Kasumi-1 (cell line): Measurements from ENCODE around the gene LRRC10.
"Not testable (repeated sequence)": the region's sequence is repeated elsewhere in the genome, so short reads cannot be mapped to it uniquely, and the experiment has no call there.

Experiments
- DNase-seq, 2 experiments: peaks; one replicate each; lab custom pipeline; 2025; lab: John Stamatoyannopoulos, UW

Gene LRRC10

DNA sequence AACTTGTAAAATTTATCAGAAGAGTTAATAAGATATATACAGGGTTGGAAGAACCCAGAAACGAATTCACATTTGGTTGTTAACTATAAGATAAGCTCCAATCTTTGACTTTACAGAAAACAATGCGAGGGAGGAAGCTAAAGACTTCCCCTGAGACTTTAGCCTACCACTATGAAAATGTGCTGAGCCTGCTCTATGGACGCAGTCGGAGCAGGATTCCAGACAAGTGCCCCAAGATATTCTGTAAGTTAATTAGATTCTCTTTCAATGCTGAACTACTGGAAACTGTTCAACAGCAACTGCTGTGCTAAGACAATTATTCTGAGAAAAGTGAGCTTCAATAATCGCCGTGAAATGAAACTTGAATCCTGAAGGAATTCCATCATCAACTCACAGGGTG, 8.3 kb upstream of the LRRC10 start:
- no peak for DNase-seq

GRCh38 chr12:69616025-69616424, 5.3 kb upstream of the LRRC10 start:
- DNase-seq = no peak

DNA sequence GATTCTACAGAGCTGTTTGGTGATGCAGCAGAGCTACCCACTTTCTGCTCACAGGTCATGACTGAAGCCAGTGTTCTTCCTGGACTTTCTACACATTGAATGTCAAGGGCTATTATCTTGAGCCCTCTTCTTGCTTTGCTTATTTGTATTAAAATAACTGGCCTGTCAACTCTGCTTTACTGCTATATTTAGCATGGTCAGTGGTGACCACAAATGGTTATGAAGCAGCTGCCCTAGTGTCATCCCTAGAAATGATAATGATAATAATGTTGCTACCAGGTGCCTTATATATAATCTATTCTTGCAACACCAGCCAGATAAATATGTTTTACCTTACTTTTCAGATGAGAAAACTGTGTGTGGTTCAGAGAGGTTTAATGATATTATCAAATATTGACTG, 2.6 kb upstream of the LRRC10 start:
- DNase-seq = no peak

DNA sequence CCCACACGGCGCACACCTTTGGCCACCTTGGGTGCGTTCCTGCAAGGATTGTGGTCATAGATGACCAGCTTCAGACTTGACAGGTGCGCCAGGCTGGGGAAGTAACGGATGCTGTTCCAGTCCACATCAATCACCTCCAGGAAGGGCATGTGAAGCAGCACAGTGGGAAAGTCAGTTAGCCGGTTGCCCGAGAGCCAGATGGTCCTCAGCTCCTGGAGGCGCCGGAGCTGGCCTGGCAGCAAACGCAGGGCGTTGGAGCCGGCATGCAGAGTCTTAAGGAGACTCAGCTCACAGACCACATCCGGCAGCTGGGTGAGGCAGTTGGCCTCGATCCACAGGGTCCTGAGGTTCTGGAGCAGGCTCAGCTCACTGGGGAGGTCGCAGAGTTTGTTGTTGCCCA, 581 bp downstream of the LRRC10 start:
- DNase-seq = peak; percentile 11 to 17

DNA sequence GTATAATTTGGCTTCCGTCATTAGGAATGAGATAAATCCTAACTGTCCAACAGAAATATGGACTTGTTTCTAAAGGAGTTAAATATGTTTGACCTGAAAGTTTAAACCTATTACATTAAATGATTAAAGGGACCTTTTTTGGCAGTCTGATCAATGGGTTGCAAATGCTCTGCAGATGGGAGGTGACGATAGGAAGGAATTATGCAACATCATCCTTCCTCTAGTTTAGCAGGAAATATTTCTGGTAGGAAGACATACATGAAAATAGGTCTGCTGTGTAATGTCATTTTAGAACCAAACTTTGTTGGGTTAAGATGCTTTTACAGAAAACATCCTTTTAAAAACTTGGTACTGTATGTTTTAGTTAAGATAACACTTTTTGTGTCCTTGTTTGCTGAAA, 2.6 kb downstream of the LRRC10 start:
- peak in 1 of 2 experiments; percentile 12 for DNase-seq

- DNase-seq = not testable (repeated sequence)
Observed at GRCh38 chr12:69604275-69604674, 6.4 kb downstream of the LRRC10 start.

- not testable (repeated sequence) for DNase-seq
Observed at GRCh38 chr12:69603556-69603955, 7.2 kb downstream of the LRRC10 start.

DNA sequence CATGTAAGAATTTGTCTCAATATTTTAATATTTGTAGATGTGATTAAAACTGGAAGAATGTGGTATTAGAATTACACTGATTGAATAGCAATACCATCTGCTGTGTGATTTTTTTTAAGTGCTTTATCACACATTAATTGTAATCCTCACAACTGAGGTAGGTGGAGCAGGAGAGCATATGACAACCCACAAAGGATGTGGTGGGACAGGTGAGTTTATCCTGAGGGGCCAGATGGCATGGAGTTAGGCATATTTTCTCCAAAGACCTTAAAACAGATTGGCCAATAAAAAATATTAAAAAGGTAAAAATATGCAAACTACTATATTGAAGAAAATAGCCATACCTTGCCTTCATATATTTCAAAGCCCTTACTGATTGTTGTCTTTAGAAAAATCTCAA, 7.8 kb downstream of the LRRC10 start:
- no peak for DNase-seq

DNA sequence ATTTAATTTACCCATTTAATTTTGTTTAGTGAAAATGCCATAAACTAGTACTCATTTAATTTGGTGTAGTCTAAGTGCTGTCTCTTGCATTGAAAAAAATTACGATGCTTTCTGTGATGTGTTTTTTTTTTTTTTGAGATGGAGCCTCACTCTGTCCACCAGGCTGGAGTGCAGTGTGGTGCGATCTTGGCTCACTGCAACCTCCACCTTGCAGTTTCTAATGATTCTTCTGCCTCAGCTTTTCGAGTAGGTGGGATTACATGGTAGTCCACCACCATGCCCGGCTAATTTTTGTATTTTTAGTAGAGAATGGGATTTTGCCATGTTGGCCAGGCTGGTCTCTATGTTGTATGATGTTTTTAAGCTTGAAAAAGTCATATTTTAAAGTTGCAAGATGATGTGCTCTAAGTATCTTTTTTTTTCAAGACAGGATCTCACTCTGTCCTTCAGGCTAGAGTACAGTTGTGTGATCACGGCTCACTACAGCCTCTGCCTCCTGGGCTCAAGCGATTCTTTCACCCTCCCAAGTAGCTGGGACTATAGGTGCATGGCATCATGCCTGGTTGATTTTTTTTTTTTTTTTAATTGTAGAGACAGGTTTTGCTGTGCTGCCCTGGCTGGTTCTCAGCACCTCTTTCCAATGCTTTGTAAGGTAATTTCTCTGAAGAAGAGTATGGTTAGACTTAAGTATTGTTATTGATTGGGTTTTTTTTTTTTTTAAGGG, 8.6 kb downstream of the LRRC10 start:
- no peak for DNase-seq

GRCh38 chr12:69600804-69601203, 9.9 kb downstream of the LRRC10 start:
- no peak for DNase-seq

GRCh38 chr12:69598174-69598753, 12.4 kb downstream of the LRRC10 start:
- DNase-seq = no peak

DNA sequence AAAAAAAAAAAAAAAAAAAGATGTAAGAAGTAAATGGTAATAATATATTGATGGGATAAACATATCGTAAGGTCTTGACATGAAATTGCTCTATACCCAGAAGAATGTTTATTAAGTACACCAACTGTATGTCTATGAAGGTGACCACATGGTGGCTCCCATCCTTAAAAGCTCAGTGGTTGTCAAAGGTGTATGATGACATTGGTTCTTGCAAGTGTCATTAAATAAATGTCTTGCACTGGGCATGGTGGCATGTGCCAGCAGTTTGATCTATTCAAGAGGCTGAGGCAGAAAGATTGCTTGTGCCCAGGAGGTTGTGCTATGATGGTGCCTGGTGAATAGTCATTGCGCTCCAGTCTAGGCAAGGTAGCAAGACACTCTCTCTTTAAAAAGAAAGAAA, 15.0 kb downstream of the LRRC10 start:
- no peak for DNase-seq

- DNase-seq = no peak
Observed at GRCh38 chr12:69589082-69589481, 21.6 kb downstream of the LRRC10 start.

DNA sequence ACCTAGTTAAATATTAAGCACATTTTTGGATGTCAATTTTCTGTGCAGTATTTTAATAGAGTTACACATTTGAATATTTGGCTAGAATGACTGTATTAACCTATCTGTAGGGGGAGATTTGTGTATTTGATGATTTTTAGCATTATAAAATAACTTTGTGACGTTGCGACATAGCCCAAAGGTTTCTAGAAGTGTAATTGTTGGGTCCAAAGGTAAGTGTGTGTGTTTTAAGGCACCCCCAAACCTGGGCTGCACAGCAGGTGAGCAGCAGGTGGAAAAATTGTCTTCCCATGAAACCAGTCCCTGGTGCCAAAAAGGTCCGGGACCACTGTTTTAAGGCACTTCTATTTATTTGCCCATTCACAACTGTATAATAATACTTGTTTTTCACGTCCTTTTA, 22.2 kb downstream of the LRRC10 start:
- DNase-seq = no peak

DNA sequence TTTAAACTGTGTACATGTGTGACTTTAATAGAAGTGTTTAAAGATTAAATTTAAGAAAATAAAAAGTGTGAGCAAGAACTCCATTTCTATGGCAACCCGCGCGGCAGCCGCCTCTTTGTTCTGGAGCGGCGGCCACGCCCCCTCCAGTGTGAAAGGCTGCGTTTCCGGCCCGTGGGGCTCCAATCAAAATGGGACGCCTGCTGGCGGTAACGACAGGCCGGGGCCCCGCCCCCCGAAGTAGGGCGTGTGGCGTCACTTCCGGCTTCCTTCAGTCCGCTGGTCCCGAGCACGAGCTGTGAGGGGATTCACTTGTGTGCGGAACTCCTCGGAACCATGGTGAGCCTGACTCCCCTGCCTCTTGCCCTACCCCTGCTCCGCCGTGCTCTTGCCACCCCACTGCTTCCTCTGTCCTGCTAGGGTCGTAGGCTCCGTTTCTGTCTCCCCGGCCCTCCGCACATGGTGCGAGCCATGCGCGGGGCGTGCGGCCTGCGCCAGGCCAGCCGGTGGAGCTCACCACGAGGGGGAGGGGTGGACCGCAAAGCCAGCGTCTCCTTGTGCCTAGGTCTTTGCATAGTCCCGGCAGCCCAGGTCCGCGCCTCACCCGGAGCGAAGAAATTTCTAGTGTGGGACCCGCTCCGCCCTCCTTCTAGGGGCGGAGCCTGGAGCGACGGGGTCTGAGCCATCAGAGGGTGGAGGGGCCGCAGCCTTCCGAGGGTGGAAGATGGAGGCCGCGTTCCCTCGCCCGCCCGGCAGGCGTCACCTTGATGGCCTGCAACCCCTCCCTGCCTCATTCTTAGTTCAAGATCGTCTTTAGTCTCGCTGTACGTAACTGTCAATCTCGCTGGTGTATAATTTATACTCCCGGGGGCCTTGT, 25.3 kb downstream of the LRRC10 start, which contains the start of gene CCT2:
TSS of gene CCT2 (plus strand) at position 271 of the 874 bp plus-strand sequence. CDS start at position 334, 63 bp downstream.
- peak; percentile 93 for DNase-seq

DNA sequence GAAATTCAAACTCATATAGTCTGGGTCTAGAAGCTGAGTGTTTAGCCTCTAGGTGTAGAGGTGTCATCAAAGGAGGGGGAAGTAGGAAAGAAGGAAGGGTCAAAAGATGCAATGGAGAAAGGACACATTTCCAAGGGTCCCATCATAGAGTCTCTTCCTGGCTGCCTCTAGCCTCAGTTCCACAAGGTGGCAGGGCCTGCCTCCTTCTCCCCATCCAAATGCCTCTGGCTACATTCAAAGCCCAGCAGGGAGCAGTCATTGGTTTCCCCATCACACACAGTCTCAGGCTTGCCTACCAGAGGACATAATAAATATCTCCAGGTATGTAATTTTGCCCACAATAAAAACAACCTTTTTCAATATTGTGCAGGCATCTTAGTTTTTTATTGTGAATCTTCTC, 27.5 kb downstream of the LRRC10 start:
- peak; percentile 51 to 56 for DNase-seq

DNA sequence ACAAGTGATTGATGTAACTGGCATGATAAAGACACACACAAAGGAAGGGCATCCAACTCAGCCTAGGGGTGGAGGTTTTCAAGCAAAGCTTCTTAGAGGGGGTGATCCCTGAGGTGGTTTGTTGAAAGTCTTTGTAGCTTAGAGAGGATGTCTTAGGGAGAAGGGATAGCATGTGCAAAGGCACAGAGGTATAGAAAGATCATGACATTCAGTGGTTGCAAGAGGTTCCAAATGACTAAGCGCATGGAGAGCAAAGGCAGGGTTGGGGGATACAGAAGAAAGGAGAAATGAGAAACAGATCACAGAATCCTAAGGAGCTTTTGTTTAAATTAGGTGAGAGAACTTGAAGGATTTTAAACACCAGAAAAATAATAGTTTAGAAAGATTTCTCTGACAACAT, 30.6 kb downstream of the LRRC10 start:
- no peak for DNase-seq

DNA sequence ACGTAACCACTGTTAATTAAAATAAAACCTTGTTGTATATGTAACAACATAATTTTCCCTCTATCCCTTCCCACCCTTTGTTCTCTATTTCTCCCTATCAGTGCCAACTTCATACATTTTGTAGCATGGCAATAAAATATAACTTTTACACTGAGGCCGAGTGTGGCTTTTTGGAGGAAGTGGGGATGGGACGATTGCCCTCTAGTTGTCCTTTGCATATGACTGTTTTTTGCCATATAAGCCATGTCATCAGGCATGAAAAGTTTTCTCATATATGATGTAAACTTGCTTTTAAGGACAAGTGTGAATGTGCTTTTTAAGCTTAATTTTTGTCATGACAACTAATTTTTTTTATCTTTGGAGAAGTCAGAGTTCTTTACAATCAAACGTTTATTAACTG, 31.7 kb downstream of the LRRC10 start:
- peak in 1 of 2 experiments; percentile 12 for DNase-seq

GRCh38 chr12:69578283-69578682, 32.4 kb downstream of the LRRC10 start:
- DNase-seq = peak; percentile 57 to 70

DNA sequence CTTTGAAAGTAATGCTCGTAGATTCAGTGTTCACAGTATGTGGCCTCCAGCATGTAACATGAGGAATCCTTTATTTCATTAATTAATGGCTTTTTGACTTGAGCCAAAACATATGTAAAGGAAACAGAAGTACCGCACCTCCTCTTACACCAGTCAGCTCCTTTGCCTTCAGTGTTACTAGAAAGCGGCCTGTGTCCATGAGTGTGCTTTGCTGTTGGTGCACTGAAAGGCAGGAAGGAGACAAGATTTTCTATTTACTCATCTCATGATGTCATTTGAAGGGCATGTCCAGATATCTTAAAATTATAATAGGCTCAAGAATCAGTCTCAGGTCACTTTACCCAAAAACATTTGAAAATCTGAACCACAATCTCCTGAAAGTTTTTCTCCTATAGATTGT, 35.4 kb downstream of the LRRC10 start:
- no peak for DNase-seq

- DNase-seq = peak; percentile 58 to 64
Observed at GRCh38 chr12:69570545-69571399, 39.9 kb downstream of the LRRC10 start.

- DNase-seq = no peak
Observed at GRCh38 chr12:69570000-69570516, 40.6 kb downstream of the LRRC10 start.
